Measurements from ENCODE around the gene ZFR2. TPM values are rescaled to one million over a fixed set of nuclear protein-coding genes. Genes with fewer than 3 reads are reported as not detected.
A peak's percentile ranks its signal among the peaks of the same experiment; 100 is the strongest.

ZFR2 gene
- total and polyA plus RNA-seq, 4 experiments from 2014 or later = 1.2 to 4.1 (median 3.5) TPM

- no peak overlapping the region for H3K27ac Mint-ChIP-seq
- Histone ChIP-seq H3K4me3 (ENCODE audit: low read length in 2 of 2) (no peak overlapping the region), H3K4me1 (ENCODE audit: insufficient read depth, low read length) (no peaks in the 10 kb centered on the region), H3K36me3 (ENCODE audit: insufficient read depth, low read length) (no peaks in the 10 kb centered on the region), H3K27me3 (ENCODE audit: insufficient read depth, low read length) (no peaks in the 10 kb centered on the region), H3K27ac (ENCODE audit: low read depth, low read length) (no peak overlapping the region), H3K9me3 (ENCODE audit: control insufficient read depth in 1 of 2, low read length in 2 of 2) (no peaks in the 10 kb centered on the region)
- CTCF ChIA-PET (ENCODE audit: partially characterized antibody) = interaction anchor here (1.2 to 1.4 kb wide), 3 partner anchors 9 to 109 kb away, joined by 3 to 4 read pairs (median 3); no protein-coding TSS in a partner anchor
- peaks cover 0 to 1% of the 10 kb centered on the region in 2 donors for H3K27me3 Mint-ChIP-seq
- peak in 4 of 5 donors; percentile 23 to 35 (median 30) for DNase-seq
- intact Hi-C loops (cut with micrococcal nuclease) = no loop called here
- no peak overlapping the region for H3K4me3 Mint-ChIP-seq
- no peaks in the 10 kb centered on the region for H3K4me1 Mint-ChIP-seq
- H3K36me3 Mint-ChIP-seq = no peaks in the 10 kb centered on the region
- POLR2A ChIA-PET (ENCODE audit: partially characterized antibody) = interaction anchor here (0.5 kb wide), 1 partner anchor 10 kb away, joined by 4 read pairs; no protein-coding TSS in a partner anchor
- peaks cover 0 to 10% (median 3%) of the 10 kb centered on the region in 8 donors for H3K9me3 Mint-ChIP-seq
These were observed 19.7 kb downstream of the ZFR2 start for GRCh38 chr19:3849092-3849491.

GRCh38 chr19:3844596-3844995 lies 24.2 kb downstream of the ZFR2 start:
- no peaks in the 10 kb centered on the region for H3K36me3 ChIP-seq (ENCODE audit: insufficient read depth, low read length)
- ChIA-PET POLR2A (ENCODE audit: partially characterized antibody) (no interaction called here), CTCF (ENCODE audit: partially characterized antibody) (no interaction called here)
- Mint-ChIP-seq H3K9me3 (no peaks in the 10 kb centered on the region), H3K4me1 (no peaks in the 10 kb centered on the region), H3K27me3 (peaks cover 0 to 1% of the 10 kb centered on the region in 2 donors), H3K36me3 (no peaks in the 10 kb centered on the region), H3K4me3 (no peak overlapping the region), H3K27ac (no peak overlapping the region)
- H3K9me3 ChIP-seq (ENCODE audit: control insufficient read depth in 1 of 2, low read length in 2 of 2) = no peaks in the 10 kb centered on the region
- intact Hi-C loops (cut with micrococcal nuclease) = no loop called here
- H3K27me3 ChIP-seq (ENCODE audit: insufficient read depth, low read length) = no peaks in the 10 kb centered on the region
- H3K4me1 ChIP-seq (ENCODE audit: insufficient read depth, low read length) = no peaks in the 10 kb centered on the region
- no peak overlapping the region for H3K27ac ChIP-seq (ENCODE audit: low read depth, low read length)
- no peak overlapping the region for H3K4me3 ChIP-seq (ENCODE audit: low read length in 2 of 2)
- DNase-seq = no peak

- no peak overlapping the region for H3K4me3 ChIP-seq (ENCODE audit: low read length in 2 of 2)
- H3K4me1 ChIP-seq (ENCODE audit: insufficient read depth, low read length) = no peaks in the 10 kb centered on the region
- H3K27ac ChIP-seq (ENCODE audit: low read depth, low read length) = no peak overlapping the region
- no peak for DNase-seq
- no peaks in the 10 kb centered on the region for H3K27me3 ChIP-seq (ENCODE audit: insufficient read depth, low read length)
- intact Hi-C loops (cut with micrococcal nuclease) = no loop called here
- Mint-ChIP-seq H3K4me3 (no peak overlapping the region), H3K27me3 (peaks cover 0 to 1% of the 10 kb centered on the region in 2 donors), H3K9me3 (no peaks in the 10 kb centered on the region), H3K4me1 (no peaks in the 10 kb centered on the region), H3K36me3 (no peaks in the 10 kb centered on the region), H3K27ac (no peak overlapping the region)
- H3K36me3 ChIP-seq (ENCODE audit: insufficient read depth, low read length) = no peaks in the 10 kb centered on the region
- ChIA-PET CTCF (ENCODE audit: partially characterized antibody) (no interaction called here), POLR2A (ENCODE audit: partially characterized antibody) (no interaction called here)
- no peaks in the 10 kb centered on the region for H3K9me3 ChIP-seq (ENCODE audit: control insufficient read depth in 1 of 2, low read length in 2 of 2)
These were observed 25.9 kb downstream of the ZFR2 start for GRCh38 chr19:3842948-3843347.

- H3K4me3 ChIP-seq (ENCODE audit: low read length in 2 of 2) = no peak overlapping the region
- H3K27me3 Mint-ChIP-seq = no peaks in the 10 kb centered on the region
- H3K36me3 ChIP-seq (ENCODE audit: insufficient read depth, low read length) = no peaks in the 10 kb centered on the region
- peaks cover 0 to 7% (median 4%) of the 10 kb centered on the region in 4 donors for H3K4me1 Mint-ChIP-seq
- intact Hi-C loops (cut with micrococcal nuclease) = no loop called here
- no peak overlapping the region for H3K27ac Mint-ChIP-seq
- no peaks in the 10 kb centered on the region for H3K27me3 ChIP-seq (ENCODE audit: insufficient read depth, low read length)
- H3K9me3 Mint-ChIP-seq = no peaks in the 10 kb centered on the region
- H3K36me3 Mint-ChIP-seq = no peaks in the 10 kb centered on the region
- no peak for DNase-seq
- POLR2A ChIA-PET (ENCODE audit: partially characterized antibody) = no interaction called here
- H3K4me1 ChIP-seq (ENCODE audit: insufficient read depth, low read length) = no peaks in the 10 kb centered on the region
- no peaks in the 10 kb centered on the region for H3K9me3 ChIP-seq (ENCODE audit: control insufficient read depth in 1 of 2, low read length in 2 of 2)
- CTCF ChIA-PET (ENCODE audit: partially characterized antibody) = no interaction called here
- H3K4me3 Mint-ChIP-seq = no peak overlapping the region
- no peak overlapping the region for H3K27ac ChIP-seq (ENCODE audit: low read depth, low read length)
These were observed 28.0 kb downstream of the ZFR2 start for GRCh38 chr19:3840804-3841203.

GRCh38 chr19:3839941-3840340 lies 28.9 kb downstream of the ZFR2 start:
- H3K4me1 Mint-ChIP-seq = peaks cover 0 to 7% (median 4%) of the 10 kb centered on the region in 4 donors
- no peaks in the 10 kb centered on the region for H3K27me3 Mint-ChIP-seq
- H3K36me3 Mint-ChIP-seq = no peaks in the 10 kb centered on the region

GRCh38 chr19:3838661-3839060 lies 30.2 kb downstream of the ZFR2 start:
- no peaks in the 10 kb centered on the region for H3K36me3 ChIP-seq (ENCODE audit: insufficient read depth, low read length)
- Mint-ChIP-seq H3K36me3 (no peaks in the 10 kb centered on the region), H3K4me3 (no peak overlapping the region), H3K27me3 (peaks cover 0 to 2% of the 10 kb centered on the region in 2 donors), H3K27ac (no peak overlapping the region), H3K9me3 (no peaks in the 10 kb centered on the region), H3K4me1 (peaks cover 0 to 7% (median 4%) of the 10 kb centered on the region in 4 donors)
- intact Hi-C loops (cut with micrococcal nuclease) = no loop called here
- H3K4me3 ChIP-seq (ENCODE audit: low read length in 2 of 2) = no peak overlapping the region
- ChIA-PET CTCF (ENCODE audit: partially characterized antibody) (no interaction called here), POLR2A (ENCODE audit: partially characterized antibody) (no interaction called here)
- no peaks in the 10 kb centered on the region for H3K9me3 ChIP-seq (ENCODE audit: control insufficient read depth in 1 of 2, low read length in 2 of 2)
- no peak for DNase-seq
- no peaks in the 10 kb centered on the region for H3K27me3 ChIP-seq (ENCODE audit: insufficient read depth, low read length)
- H3K4me1 ChIP-seq (ENCODE audit: insufficient read depth, low read length) = no peaks in the 10 kb centered on the region
- no peak overlapping the region for H3K27ac ChIP-seq (ENCODE audit: low read depth, low read length)

More at GRCh38 chr19:3839941-3840340, 28.9 kb downstream of the ZFR2 start:
- Histone ChIP-seq H3K27me3 (ENCODE audit: insufficient read depth, low read length) (no peaks in the 10 kb centered on the region), H3K36me3 (ENCODE audit: insufficient read depth, low read length) (no peaks in the 10 kb centered on the region), H3K9me3 (ENCODE audit: control insufficient read depth in 1 of 2, low read length in 2 of 2) (no peaks in the 10 kb centered on the region), H3K27ac (ENCODE audit: low read depth, low read length) (no peak overlapping the region), H3K4me3 (ENCODE audit: low read length in 2 of 2) (no peak overlapping the region), H3K4me1 (ENCODE audit: insufficient read depth, low read length) (no peaks in the 10 kb centered on the region)
- Mint-ChIP-seq H3K27ac (no peak overlapping the region), H3K9me3 (no peaks in the 10 kb centered on the region), H3K4me3 (no peak overlapping the region)
- ChIA-PET CTCF (ENCODE audit: partially characterized antibody) (interaction anchor here (1.3 kb wide), 1 partner anchor 9 kb away, joined by 3 read pairs; no protein-coding TSS in a partner anchor), POLR2A (ENCODE audit: partially characterized antibody) (interaction anchor here (0.6 kb wide), 1 partner anchor 9 kb away, joined by 4 read pairs; no protein-coding TSS in a partner anchor)
- no peak for DNase-seq
- intact Hi-C loops (cut with micrococcal nuclease) = no loop called here

GRCh38 chr19:3837922-3838321 lies 30.9 kb downstream of the ZFR2 start:
- Histone ChIP-seq H3K27me3 (ENCODE audit: insufficient read depth, low read length) (no peaks in the 10 kb centered on the region), H3K4me1 (ENCODE audit: insufficient read depth, low read length) (no peaks in the 10 kb centered on the region), H3K36me3 (ENCODE audit: insufficient read depth, low read length) (no peaks in the 10 kb centered on the region), H3K9me3 (ENCODE audit: control insufficient read depth in 1 of 2, low read length in 2 of 2) (no peaks in the 10 kb centered on the region), H3K27ac (ENCODE audit: low read depth, low read length) (no peak overlapping the region), H3K4me3 (ENCODE audit: low read length in 2 of 2) (no peak overlapping the region)
- Mint-ChIP-seq H3K9me3 (no peaks in the 10 kb centered on the region), H3K36me3 (no peaks in the 10 kb centered on the region), H3K27ac (no peak overlapping the region), H3K4me1 (peaks cover 0 to 7% (median 4%) of the 10 kb centered on the region in 4 donors), H3K4me3 (no peak overlapping the region), H3K27me3 (peaks cover 0 to 2% of the 10 kb centered on the region in 2 donors)
- ChIA-PET CTCF (ENCODE audit: partially characterized antibody) (no interaction called here), POLR2A (ENCODE audit: partially characterized antibody) (no interaction called here)
- no peak for DNase-seq
- intact Hi-C loops (cut with micrococcal nuclease) = no loop called here

GRCh38 chr19:3837332-3837731 lies 31.5 kb downstream of the ZFR2 start:
- peaks cover 0 to 7% (median 4%) of the 10 kb centered on the region in 4 donors for H3K4me1 Mint-ChIP-seq
- peaks cover 0 to 2% of the 10 kb centered on the region in 2 donors for H3K27me3 Mint-ChIP-seq
- no peak overlapping the region for H3K4me3 Mint-ChIP-seq
- H3K27me3 ChIP-seq (ENCODE audit: insufficient read depth, low read length) = no peaks in the 10 kb centered on the region
- no peak overlapping the region for H3K27ac ChIP-seq (ENCODE audit: low read depth, low read length)
- no peaks in the 10 kb centered on the region for H3K36me3 ChIP-seq (ENCODE audit: insufficient read depth, low read length)
- H3K4me1 ChIP-seq (ENCODE audit: insufficient read depth, low read length) = no peaks in the 10 kb centered on the region
- H3K27ac Mint-ChIP-seq = peak overlapping the region in 1 of 7 donors; percentile 64
- intact Hi-C loops (cut with micrococcal nuclease) = no loop called here
- H3K9me3 Mint-ChIP-seq = no peaks in the 10 kb centered on the region
- ChIA-PET POLR2A (ENCODE audit: partially characterized antibody) (no interaction called here), CTCF (ENCODE audit: partially characterized antibody) (no interaction called here)
- no peak for DNase-seq
- H3K9me3 ChIP-seq (ENCODE audit: control insufficient read depth in 1 of 2, low read length in 2 of 2) = no peaks in the 10 kb centered on the region
- no peaks in the 10 kb centered on the region for H3K36me3 Mint-ChIP-seq
- no peak overlapping the region for H3K4me3 ChIP-seq (ENCODE audit: low read length in 2 of 2)
